NCI-H774 (cell line): ENCODE data around the gene ARRDC1.

Experiments used
- DNase-seq: peaks from one replicate; lab custom pipeline; 2025; lab: John Stamatoyannopoulos, UW

The ARRDC1 gene

GRCh38 chr9:137640862-137641261 is 35.4 kb downstream of the ARRDC1 start:
- no peak for DNase-seq

GRCh38 chr9:137642118-137642601 is 36.7 kb downstream of the ARRDC1 start:
- no peak for DNase-seq

- DNase-seq, result no peak
These were observed 37.4 kb downstream of the ARRDC1 start for GRCh38 chr9:137642892-137643291.

- no peak for DNase-seq
These were observed 38.4 kb downstream of the ARRDC1 start for GRCh38 chr9:137643921-137644320.

- DNase-seq, result peak; percentile 79
These were observed 39.7 kb downstream of the ARRDC1 start for GRCh38 chr9:137645211-137645610.

- DNase-seq, result no peak
These were observed 40.9 kb downstream of the ARRDC1 start for GRCh38 chr9:137646341-137646740.

- no peak for DNase-seq
These were observed 41.7 kb downstream of the ARRDC1 start for GRCh38 chr9:137647096-137647714.

DNA sequence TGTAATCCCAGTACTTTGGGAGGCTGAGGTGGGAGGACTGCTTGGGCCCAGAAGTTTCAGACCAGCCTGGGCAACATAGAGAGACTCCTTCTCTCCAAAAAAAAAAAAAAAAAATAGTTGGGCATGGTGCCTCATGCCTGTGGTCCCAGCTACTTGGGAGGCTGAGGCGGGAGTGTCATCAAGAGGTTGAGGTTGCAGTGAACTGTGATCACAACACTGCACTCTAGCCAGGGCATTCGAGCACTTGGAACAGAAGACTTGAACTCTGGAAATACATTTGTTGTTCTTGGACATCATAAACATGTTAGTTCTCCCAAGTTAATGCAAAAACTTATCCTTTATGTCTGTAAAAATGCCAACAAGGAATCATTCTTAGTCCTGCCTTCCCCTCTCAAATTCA is 42.9 kb downstream of the ARRDC1 start:
- no peak for DNase-seq

DNA sequence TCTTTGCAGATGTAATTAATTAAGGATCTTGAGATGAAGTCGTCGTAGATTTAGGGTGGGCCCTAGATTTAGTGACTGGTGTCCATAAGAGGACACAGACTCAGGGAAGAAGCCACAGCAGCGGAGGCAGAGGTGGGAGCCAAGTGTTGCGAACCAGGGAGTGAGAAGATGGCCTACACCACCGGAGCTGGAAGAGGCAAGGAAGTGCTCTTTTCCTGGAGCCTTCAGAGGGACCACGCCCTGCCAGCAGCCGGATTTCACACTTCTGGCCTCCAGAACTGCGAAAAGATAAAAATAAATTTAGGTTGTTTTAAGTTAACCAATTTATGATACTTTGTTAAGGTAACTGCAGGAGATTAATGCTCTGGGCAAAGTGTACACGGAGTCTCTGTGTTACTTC is 44.1 kb downstream of the ARRDC1 start:
- DNase-seq, result no peak

DNA sequence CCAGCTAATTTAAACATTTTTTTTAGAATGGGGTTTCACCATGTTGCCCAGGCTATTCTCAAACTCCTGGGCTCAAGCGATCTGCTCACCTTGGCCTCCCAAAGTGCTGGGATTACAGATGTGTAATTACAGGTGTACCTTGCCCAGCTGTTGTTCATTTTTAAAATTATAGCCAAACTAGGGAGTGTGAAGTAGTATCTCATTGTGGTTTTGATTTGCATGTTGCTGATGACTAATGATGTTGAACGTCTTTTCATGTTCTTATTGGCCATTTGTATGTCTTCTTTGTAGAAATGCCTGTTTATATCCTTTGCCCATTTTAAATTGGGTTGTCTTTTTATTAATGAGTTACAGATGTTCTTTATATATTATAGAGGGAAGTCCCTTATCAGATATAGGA is 44.8 kb downstream of the ARRDC1 start:
- DNase-seq, result no peak

GRCh38 chr9:137650779-137651178 is 45.3 kb downstream of the ARRDC1 start:
- DNase-seq, result no peak

GRCh38 chr9:137656416-137656815 is 50.9 kb downstream of the ARRDC1 start:
- DNase-seq, result no peak

DNA sequence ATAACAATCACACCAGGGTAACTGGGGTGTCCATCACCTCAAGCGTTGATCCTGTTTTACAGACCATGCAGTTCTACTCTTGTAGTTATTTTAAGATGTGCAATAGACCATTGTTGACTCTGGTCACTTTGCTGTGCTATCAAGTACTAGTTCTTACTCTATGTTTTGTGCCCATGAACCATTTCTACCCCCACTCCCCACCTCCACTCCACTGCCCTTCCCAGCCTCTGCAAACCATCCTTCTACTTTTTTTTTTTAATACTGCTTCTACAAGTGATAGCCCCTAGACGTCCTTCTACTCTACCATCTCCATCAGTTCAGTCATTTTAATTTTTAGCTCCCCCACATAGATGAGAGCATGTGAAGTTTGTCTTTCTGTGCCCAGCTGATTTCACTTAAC is 52.1 kb downstream of the ARRDC1 start:
- DNase-seq, result no peak

- no peak for DNase-seq
These were observed 53.3 kb downstream of the ARRDC1 start for GRCh38 chr9:137658781-137659180.

- DNase-seq, result no peak
These were observed 54.7 kb downstream of the ARRDC1 start for GRCh38 chr9:137660144-137660543.

- DNase-seq, result no peak
These were observed 58.1 kb downstream of the ARRDC1 start for GRCh38 chr9:137663584-137663983.

- no peak for DNase-seq
These were observed 59.2 kb downstream of the ARRDC1 start for GRCh38 chr9:137664676-137665075.
